AG08395 (cell line): ENCODE results near the gene HDAC11.
"Not testable (repeated sequence)": the region's sequence is repeated elsewhere in the genome, so short reads cannot be mapped to it uniquely, and the experiment has no call there.

Experiments used
- DNase-seq: peaks from one replicate; pipeline ENCODE4 v3.0.0; 2012; ENCODE audit warnings: mixed read lengths, low spot score

The HDAC11 gene

GRCh38 chr3:13479582-13480339 lies at the start of gene HDAC11:
HDAC11 (plus strand) TSS chr3:13480306; CDS start chr3:13480348, 42 bp downstream.
- peak; percentile 100 for DNase-seq

DNA sequence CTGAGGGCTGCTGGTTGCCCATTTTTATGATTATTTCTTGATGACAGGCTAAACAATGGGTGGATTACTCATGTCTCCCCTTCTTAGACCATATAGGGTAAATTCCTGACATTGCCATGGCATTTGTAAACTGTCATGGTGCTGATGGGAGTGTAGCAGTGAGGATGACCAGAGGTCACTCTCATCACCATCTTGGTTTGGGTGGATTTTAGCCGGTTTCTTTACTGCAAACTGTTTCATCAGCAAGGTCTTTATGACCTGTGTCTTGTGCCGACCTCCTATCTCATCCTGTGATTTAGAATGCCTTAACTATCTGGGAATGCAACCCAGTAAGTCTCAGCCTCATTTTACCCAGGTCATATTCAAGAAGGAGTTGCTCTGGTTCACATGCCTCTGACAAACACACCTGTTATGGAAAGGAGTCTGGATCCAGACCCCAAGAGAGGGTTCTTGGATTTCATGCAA lies 49.7 kb upstream of the HDAC11 start:
- DNase-seq: not testable (repeated sequence)

DNA sequence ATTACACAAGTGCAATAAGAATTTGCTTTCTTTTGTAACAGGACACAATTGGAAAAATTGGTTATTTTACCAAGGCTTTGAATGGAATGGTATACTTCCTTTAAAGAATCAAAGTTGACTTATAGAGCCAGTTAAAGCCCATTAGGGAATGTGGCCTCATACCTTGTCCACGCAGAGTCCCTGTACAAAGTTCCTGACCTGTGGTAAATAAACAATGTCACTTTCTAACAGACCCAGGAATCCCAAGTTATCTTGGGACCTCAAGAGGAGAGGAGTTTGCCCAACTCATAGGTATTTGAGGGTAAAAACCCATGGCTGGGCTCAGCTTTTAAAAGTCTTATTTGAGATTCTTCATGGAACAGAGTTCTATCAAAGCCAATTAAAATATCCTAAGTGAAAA lies 48.0 kb upstream of the HDAC11 start:
- no peak for DNase-seq

GRCh38 chr3:13433912-13434311 lies 46.2 kb upstream of the HDAC11 start:
- DNase-seq: no peak

DNA sequence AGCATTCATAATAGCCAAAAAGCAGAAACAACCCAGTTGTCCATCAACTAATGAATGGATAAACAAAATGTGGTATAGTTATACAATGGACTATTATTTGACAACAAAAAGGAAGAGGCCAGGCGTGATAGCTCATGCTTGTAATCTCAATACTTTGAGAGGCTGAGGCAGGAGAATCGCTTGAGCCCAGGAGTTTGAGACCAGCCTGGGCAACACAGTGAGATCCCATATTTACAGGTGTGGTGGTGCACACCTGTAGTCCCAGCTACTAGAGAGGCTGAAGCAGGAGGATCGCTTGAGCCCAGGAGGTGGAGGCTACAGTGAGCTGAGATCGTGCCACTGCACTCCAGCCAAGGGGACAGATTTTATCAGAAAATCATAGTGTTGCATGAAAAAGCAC lies 43.9 kb upstream of the HDAC11 start:
- not testable (repeated sequence) for DNase-seq

DNA sequence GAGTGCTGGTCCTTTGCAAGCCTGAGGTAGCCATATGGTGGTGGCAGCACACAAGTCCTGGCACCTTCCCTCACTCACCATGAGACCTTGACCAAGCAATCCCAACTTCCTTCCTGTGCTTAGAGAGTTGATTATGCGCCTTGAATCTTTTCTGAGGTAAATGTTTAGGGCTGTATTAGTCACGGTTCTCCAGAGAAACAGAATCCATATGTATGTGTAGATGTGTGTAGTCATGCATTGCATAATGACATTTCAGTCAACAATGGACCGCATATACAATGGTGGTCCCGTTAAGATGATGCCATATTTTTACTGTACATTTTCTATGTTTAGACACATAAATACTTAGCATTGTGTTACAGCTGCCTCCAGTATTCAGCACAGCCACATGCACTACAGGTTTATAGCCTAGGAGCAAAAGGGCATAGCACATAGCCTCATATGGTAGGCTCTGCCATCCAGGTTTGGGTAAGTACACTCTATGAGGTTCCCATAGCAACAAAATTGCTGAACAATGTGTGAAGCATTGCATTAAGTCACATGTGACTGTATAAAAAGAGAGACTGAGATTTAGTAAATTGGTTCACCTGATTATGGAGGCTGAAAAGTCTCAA lies 39.8 kb upstream of the HDAC11 start:
- no peak for DNase-seq

DNA sequence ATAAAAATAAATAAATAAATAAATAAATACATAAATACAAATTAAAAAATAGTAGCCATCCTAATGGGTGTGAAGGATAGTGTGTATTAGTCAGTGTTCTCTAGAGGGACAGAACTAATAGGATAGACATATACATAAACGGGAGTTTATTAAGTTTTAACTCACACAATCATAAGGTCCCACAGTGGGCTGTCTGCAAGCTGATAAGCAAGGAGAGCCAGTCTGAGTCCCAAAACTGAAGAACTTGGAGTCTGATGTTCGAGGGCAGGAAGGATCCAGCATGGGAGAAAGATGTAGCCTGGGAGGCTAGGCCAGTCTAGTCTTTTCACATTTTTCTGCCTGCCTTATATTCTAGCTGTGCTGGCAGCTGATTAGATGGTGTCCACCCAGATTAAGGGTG lies 37.2 kb upstream of the HDAC11 start:
- DNase-seq: not testable (repeated sequence)

DNA sequence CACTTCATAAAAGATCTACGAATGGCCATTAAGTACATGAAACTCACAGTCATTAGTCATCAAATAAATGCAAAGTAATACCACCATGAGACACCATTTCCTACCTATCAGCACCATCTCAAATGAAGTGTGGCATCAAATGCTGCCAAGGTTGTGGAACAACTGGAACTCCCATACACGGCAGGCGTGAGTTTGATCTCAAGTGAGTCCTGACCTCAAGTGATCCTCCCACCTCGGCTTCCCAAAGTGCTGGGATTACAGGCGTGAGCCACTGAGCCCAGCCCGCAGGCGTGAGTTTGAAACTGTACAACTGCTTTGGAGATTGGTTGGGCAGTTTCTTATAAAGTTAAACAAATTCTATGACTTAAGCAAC lies 28.8 kb upstream of the HDAC11 start:
- no peak for DNase-seq

DNA sequence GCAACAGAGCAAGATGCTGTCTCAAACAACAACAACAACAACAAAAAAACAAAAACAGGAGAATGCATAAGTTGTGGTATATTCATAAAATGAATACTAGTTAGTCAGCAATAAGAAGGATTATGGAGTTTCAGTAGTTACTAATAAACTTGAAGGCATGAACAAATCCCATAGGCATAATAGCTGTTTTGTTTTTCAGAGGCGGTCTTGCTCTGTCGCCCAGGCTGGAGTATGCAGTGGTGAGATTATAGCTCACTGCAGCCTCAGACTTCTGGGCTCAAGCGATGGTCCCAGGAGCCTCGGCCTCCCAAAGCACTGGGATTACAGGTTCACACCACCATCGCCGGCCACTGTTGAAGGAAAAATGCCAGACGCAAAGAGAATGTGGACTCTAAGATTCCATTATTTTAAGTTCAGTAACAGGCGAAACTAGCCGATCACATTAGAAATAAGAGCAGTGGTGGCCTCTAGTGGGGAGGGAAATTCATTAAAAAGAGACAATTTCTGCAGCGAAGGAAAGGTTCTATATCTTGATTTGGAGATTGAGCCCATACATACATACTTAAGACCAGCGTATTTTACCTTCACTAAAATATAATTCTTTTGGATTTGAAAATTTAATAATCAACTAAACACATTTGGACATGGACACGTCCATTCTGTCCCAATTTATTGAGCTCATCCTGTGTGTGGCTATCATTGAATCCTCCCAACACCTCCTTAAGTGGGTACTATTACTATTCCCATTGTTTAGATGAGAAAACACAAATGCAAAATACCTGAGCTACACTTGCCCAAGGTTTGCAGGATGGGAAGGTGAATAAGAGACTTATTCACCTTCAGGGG lies 27.4 kb upstream of the HDAC11 start:
- peak; percentile 73 for DNase-seq

GRCh38 chr3:13455644-13456043 lies 24.5 kb upstream of the HDAC11 start:
- no peak for DNase-seq

DNA sequence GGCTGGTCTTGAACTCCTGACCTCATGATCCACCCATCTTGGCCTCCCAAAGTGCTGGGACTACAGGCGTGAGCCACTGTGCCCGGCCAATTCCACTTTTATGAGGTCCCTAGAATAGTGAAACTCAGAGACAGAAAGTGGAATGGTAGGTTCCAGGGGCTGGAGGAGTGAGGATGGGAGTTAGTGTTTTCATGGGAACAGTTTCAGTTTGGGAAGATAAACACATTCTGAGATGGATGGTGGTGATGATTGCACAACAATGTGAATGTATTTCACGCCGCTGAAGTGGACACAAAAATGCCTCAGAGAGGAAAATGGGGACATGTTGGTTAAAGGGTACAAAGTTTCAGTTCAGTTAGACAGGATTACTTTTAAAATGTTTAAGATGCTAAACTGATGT lies 22.5 kb upstream of the HDAC11 start:
- DNase-seq: no peak

DNA sequence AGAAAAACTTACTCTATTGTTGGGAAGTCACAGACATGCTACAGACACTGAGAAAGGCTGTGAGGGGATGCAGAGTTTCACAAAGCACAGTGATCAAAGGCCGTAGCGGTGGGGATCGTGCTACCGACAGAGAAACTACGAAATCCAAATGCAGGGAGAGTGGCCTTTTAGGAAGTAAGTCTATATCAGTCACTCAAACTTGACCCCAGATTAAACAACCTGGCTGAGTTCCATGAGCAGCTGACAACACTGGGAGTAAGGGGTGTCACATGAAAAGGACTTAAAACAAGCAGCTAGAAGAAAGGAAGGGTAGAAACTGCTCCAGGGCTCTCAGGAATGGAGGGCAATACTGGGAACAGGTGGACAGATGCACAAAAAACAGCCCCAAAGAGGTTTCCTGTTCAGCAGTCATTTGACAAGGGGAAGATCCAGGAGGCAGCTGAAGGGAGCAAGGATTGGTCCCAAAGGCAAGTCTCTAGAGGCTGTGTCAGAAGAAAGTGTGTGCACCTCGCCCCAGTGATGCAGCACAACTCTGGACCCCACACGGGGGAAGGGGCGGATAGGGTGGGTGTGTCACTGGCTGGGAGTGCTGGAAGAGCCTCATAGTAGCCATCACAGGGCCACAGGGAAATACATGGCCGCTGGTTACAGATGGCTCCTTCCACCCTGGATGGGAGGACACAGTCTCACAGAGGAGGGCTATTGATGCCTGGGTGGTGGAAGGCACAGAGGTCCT lies 20.3 kb upstream of the HDAC11 start:
- DNase-seq: no peak

DNA sequence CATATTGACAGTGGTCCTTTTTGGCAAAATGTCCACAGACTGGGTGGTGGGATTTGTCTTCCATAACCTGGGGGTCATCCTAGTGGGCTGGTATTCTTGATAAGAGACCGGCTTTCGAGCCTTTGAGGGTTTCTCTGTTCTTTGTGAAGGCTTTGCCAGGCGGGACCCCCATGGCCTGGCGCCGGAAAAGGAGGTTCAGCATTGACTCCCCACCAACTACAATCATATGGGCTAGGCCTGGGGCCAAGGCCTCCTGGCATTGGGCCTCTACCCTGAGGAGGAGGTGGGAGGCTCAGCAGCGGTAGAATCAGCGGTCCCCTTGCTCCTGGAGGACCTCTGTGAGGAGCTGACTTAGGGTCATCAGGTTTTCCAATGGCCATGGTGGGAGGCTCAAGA lies 19.8 kb upstream of the HDAC11 start:
- no peak for DNase-seq

GRCh38 chr3:13461169-13462124 lies 18.7 kb upstream of the HDAC11 start:
- DNase-seq: no peak

DNA sequence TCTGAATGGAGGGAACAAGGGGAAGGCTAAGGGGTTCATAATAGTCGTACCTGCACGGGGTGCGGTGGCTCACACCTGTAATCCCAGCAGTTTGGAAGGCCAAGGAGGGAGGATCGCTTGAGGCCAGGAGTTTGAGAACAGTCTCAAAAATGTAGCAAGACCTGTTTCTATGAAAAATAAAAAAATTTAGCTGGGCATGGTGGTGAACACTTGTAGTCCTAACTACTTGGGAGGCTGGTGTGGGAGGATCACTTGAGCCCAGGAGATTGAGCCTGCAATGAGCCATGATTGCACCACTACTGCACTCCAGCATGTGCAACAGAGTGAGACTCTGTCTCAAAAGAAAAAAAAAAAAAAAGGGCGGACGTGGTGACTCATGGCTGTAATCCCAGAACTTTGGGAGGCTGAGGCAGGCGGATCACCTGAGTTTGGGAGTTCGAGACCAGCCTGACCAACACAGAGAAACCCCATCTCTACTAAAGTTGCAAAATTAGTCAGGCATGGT lies 17.9 kb upstream of the HDAC11 start:
- DNase-seq: no peak

DNA sequence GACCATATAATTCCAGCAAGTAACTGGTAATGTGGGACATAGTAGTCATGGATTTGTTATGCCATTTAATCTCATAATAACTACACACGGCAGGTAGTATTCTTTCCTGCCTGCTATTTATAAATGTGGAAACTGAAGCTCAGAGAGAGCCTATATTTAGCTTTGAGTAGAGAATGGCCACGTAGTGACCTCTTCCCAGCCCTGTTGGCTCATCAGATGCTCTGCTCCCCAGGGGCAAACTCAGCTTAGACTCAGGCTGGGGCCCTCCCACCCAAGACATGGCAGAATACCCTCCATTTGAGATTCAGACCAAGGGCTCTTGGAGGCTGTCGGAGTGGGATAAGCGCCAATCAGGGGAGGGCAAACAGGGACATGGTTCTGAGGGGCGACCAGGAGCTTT lies 17.3 kb upstream of the HDAC11 start:
- DNase-seq: no peak

GRCh38 chr3:13463618-13464400 lies 16.3 kb upstream of the HDAC11 start:
- DNase-seq: no peak

DNA sequence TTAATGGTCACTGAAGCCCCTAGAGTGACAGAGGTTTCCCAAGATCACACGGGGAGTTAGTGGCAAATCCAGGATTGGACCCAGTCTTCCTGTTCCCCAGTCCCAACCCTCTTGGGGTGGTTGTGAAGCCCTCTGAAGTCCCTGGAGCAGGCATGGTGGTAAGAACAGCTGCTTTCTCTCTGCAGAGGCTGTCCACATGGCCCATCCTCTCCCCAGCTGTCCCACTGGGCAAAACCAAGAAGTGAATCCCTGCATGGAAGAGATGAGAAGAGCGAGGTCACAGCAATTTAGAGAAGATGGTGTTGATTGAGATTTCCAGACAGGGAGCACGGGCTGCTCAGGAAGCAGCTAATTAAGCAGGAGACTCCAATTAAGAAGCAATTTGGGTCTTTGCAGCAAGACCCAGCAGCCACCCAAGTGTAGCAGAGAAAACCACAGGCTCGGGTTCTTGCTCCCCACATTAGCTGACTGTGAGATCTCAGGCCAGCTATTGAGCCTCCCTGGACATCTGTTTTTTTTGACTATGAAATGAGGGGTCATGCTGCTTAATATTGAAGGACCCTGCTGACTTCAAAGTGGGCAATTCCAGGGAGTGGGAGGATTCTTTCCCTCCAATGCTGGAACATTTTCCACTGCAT lies 14.8 kb upstream of the HDAC11 start:
- no peak for DNase-seq

DNA sequence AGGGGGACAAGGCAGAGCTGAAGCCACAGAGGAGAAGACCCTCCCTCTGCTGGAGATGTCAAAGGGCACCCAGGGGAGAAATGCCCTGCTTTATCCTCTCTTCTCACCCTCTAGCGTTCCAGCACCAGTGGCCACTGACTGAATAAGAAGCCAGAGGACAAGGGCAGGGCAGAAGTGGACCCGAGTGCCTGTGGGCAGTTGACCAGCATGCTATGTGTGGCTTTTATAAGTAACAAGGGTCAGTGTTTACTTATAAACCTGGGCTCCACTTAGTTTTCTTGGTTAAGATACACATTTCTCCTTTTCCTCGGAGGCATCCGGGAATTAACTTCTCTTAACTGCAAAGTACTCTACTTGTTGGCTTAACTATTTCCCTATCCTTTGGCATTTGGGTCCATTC lies 13.3 kb upstream of the HDAC11 start:
- no peak for DNase-seq
